HEK293 (cell line): Measurements from ENCODE around the gene RBFOX2.

Experiments
- CTCF ChIA-PET: fragments of 350-600 bp; formaldehyde crosslinking; extraction: SDS; loops from one replicate; lab custom pipeline; 2021; ENCODE audit warnings: antibody characterized with exemption; lab: Yijun Ruan, JAX
- POLR2A ChIA-PET: fragments of 300-600 bp; formaldehyde crosslinking; extraction: SDS; loops from one replicate; lab custom pipeline; 2020; ENCODE audit warnings: antibody characterized with exemption, inconsistent platforms; lab: Yijun Ruan, JAX
- H3K27ac ChIP-seq: fragments of 200-500 bp; sonication (Bioruptor generic); 2 replicates; pipeline ENCODE4 v1.5.1; 2014; ENCODE audit warnings: low read depth, low read length, control low read depth, inconsistent platforms; ENCODE audit errors: extremely low read depth
- H3K36me3 ChIP-seq, 2 experiments: fragments of 200-500 bp in 1 of 2; sonication (Bioruptor generic) in 1 of 2; 1 replicate in 1 of 2; 2 replicates in 1 of 2; pipeline ENCODE4 v1.5.1; 2014 to 2017; ENCODE audit warnings: inconsistent platforms in 2 of 2, low read length in 2 of 2; ENCODE audit not compliant: control insufficient read depth in 2 of 2, insufficient read depth in 1 of 2
- H3K4me1 ChIP-seq: fragments of 200-500 bp; sonication (Bioruptor generic); 2 replicates; pipeline ENCODE4 v1.5.1; 2014; ENCODE audit warnings: mild to moderate bottlenecking, low read length, inconsistent platforms; ENCODE audit not compliant: control insufficient read depth, insufficient read depth
- H3K4me3 ChIP-seq: 2 replicates; pipeline ENCODE4 v1.5.1; 2011; ENCODE audit warnings: low read depth, mild to moderate bottlenecking, control low read depth, low read length, moderate library complexity
- H3K9me3 ChIP-seq: fragments of 200-500 bp; sonication (Bioruptor generic); 2 replicates; pipeline ENCODE4 v1.5.1; 2014; ENCODE audit warnings: low read depth, low read length, inconsistent platforms; ENCODE audit not compliant: control insufficient read depth, insufficient read depth
- BCL6B ChIP-seq: fragments of 450-650 bp; formaldehyde crosslinking; IDR thresholded peaks from 2 replicates; pipeline ENCODE4 v1.5.1; 2017; ENCODE audit warnings: missing biosample characterization, missing genetic modification characterization
- GFI1B ChIP-seq: fragments of 450-650 bp; formaldehyde crosslinking; IDR thresholded peaks from 2 replicates; pipeline ENCODE4 v1.5.1; 2016; ENCODE audit warnings: missing biosample characterization, missing genetic modification characterization
- GLIS1 ChIP-seq: fragments of 450-650 bp; formaldehyde crosslinking; IDR thresholded peaks from 2 replicates; pipeline ENCODE4 v1.5.1; 2016; ENCODE audit warnings: missing biosample characterization, missing genetic modification characterization
- HOXA7 ChIP-seq: sonication (generic); formaldehyde crosslinking; IDR thresholded peaks from 2 replicates; pipeline ENCODE4 v1.8.1; 2022; ENCODE audit warnings: missing genetic modification reagents, borderline replicate concordance
- HOXC10 ChIP-seq: sonication (generic); formaldehyde crosslinking; IDR thresholded peaks from 2 replicates; pipeline ENCODE4 v1.8.1; 2023; ENCODE audit warnings: mild to moderate bottlenecking, missing genetic modification reagents
- IKZF3 ChIP-seq: fragments of 450-650 bp; IDR thresholded peaks from 2 replicates; pipeline ENCODE4 v1.5.0; 2018; ENCODE audit warnings: missing biosample characterization, mild to moderate bottlenecking, missing genetic modification characterization, moderate library complexity
- KLF1 ChIP-seq: fragments of 450-650 bp; formaldehyde crosslinking; IDR thresholded peaks from 2 replicates; pipeline ENCODE4 v1.5.1; 2016; ENCODE audit warnings: missing biosample characterization, missing genetic modification characterization
- KLF10 ChIP-seq: fragments of 450-650 bp; IDR thresholded peaks from 2 replicates; pipeline ENCODE4 v1.5.1; 2018; ENCODE audit warnings: missing biosample characterization, mild to moderate bottlenecking, missing genetic modification characterization
- SALL2 ChIP-seq: fragments of 450-650 bp; formaldehyde crosslinking; IDR thresholded peaks from 2 replicates; pipeline ENCODE4 v1.5.0; 2017; ENCODE audit warnings: missing biosample characterization, mild to moderate bottlenecking, missing genetic modification characterization, borderline replicate concordance
- ZBTB11 ChIP-seq: fragments of 450-650 bp; formaldehyde crosslinking; conservative IDR thresholded peaks from 2 replicates; pipeline ENCODE4 v1.5.1; 2016; ENCODE audit warnings: low read depth, missing biosample characterization, missing genetic modification characterization
- ZBTB21 ChIP-seq: fragments of 450-650 bp; formaldehyde crosslinking; IDR thresholded peaks from 2 replicates; pipeline ENCODE4 v1.5.1; 2017; ENCODE audit warnings: missing biosample characterization, missing genetic modification characterization
- ZIC2 ChIP-seq: fragments of 450-650 bp; formaldehyde crosslinking; IDR thresholded peaks from 2 replicates; pipeline ENCODE4 v1.5.1; 2016; ENCODE audit warnings: missing biosample characterization, missing genetic modification characterization
- ZNF112 ChIP-seq: fragments of 450-650 bp; formaldehyde crosslinking; IDR thresholded peaks from 2 replicates; pipeline ENCODE4 v1.5.0; 2017; ENCODE audit warnings: missing biosample characterization, missing genetic modification characterization
- ZNF146 ChIP-seq: fragments of 450-650 bp; formaldehyde crosslinking; IDR thresholded peaks from 2 replicates; pipeline ENCODE4 v1.5.1; 2016; ENCODE audit warnings: missing biosample characterization, missing genetic modification characterization
- ZNF223 ChIP-seq: fragments of 450-650 bp; formaldehyde crosslinking; IDR thresholded peaks from 2 replicates; pipeline ENCODE4 v1.5.1; 2016; ENCODE audit warnings: missing biosample characterization, missing genetic modification characterization
- ZNF248 ChIP-seq: fragments of 450-650 bp; formaldehyde crosslinking; IDR thresholded peaks from 2 replicates; pipeline ENCODE4 v1.5.1; 2017; ENCODE audit warnings: missing biosample characterization, missing genetic modification characterization
- ZNF548 ChIP-seq: fragments of 450-650 bp; formaldehyde crosslinking; IDR thresholded peaks from 2 replicates; pipeline ENCODE4 v1.5.1; 2016; ENCODE audit warnings: missing biosample characterization, missing genetic modification characterization
- ZNF561 ChIP-seq: fragments of 450-650 bp; IDR thresholded peaks from 2 replicates; pipeline ENCODE4 v1.5.1; 2018; ENCODE audit warnings: missing biosample characterization, missing genetic modification characterization, borderline replicate concordance
- ZNF645 ChIP-seq: fragments of 450-650 bp; formaldehyde crosslinking; IDR thresholded peaks from 2 replicates; pipeline ENCODE4; 2016; ENCODE audit warnings: missing biosample characterization, missing genetic modification characterization
- ZNF664 ChIP-seq: fragments of 450-650 bp; formaldehyde crosslinking; IDR thresholded peaks from 2 replicates; pipeline ENCODE4 v1.5.1; 2016; ENCODE audit warnings: missing biosample characterization, missing genetic modification characterization
- ZNF670 ChIP-seq: fragments of 450-650 bp; formaldehyde crosslinking; IDR thresholded peaks from 2 replicates; pipeline ENCODE4 v1.5.1; 2016; ENCODE audit warnings: missing biosample characterization, missing genetic modification characterization, low read depth
- TF ChIP-seq, protein P1 (sequence below): fragments of 450-650 bp; formaldehyde crosslinking; IDR thresholded peaks from 2 replicates; pipeline ENCODE4 v1.5.1; 2016; ENCODE audit warnings: missing biosample characterization, missing genetic modification characterization
- TF ChIP-seq, protein P2 (sequence below): fragments of 450-650 bp; formaldehyde crosslinking; optimal IDR thresholded peaks from 2 replicates; pipeline ENCODE3; 2016; ENCODE audit warnings: missing biosample characterization, mild to moderate bottlenecking, missing genetic modification characterization

Gene RBFOX2

GRCh38 chr22:35729309-35729698 is 299.3 kb downstream of the RBFOX2 start:
- TF ChIP-seq ZNF645 = no peak
- no peak for TF ChIP-seq ZNF548 (tag by site-specific recombination)
- TF ChIP-seq ZNF561 = no peak
- TF ChIP-seq, protein P1, sequence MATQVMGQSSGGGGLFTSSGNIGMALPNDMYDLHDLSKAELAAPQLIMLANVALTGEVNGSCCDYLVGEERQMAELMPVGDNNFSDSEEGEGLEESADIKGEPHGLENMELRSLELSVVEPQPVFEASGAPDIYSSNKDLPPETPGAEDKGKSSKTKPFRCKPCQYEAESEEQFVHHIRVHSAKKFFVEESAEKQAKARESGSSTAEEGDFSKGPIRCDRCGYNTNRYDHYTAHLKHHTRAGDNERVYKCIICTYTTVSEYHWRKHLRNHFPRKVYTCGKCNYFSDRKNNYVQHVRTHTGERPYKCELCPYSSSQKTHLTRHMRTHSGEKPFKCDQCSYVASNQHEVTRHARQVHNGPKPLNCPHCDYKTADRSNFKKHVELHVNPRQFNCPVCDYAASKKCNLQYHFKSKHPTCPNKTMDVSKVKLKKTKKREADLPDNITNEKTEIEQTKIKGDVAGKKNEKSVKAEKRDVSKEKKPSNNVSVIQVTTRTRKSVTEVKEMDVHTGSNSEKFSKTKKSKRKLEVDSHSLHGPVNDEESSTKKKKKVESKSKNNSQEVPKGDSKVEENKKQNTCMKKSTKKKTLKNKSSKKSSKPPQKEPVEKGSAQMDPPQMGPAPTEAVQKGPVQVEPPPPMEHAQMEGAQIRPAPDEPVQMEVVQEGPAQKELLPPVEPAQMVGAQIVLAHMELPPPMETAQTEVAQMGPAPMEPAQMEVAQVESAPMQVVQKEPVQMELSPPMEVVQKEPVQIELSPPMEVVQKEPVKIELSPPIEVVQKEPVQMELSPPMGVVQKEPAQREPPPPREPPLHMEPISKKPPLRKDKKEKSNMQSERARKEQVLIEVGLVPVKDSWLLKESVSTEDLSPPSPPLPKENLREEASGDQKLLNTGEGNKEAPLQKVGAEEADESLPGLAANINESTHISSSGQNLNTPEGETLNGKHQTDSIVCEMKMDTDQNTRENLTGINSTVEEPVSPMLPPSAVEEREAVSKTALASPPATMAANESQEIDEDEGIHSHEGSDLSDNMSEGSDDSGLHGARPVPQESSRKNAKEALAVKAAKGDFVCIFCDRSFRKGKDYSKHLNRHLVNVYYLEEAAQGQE (tag by site-specific recombination) = no peak
- TF ChIP-seq ZBTB11 (tag by site-specific recombination) = no peak
- TF ChIP-seq ZIC2 (tag by site-specific recombination) = no peak
- no peak for TF ChIP-seq SALL2 (tag by site-specific recombination)
- no peak for TF ChIP-seq ZNF664 (tag by site-specific recombination)
- no peak for TF ChIP-seq ZNF670 (tag by site-specific recombination)
- TF ChIP-seq KLF1 (tag by site-specific recombination) = no peak
- no peak for TF ChIP-seq GLIS1 (tag by site-specific recombination)
- no peak for TF ChIP-seq ZBTB21 (tag by site-specific recombination)
- TF ChIP-seq GFI1B (tag by site-specific recombination) = no peak
- no peak for TF ChIP-seq HOXA7 (CRISPR knock-in tag)
- TF ChIP-seq ZNF112 = no peak
- TF ChIP-seq, protein P2, sequence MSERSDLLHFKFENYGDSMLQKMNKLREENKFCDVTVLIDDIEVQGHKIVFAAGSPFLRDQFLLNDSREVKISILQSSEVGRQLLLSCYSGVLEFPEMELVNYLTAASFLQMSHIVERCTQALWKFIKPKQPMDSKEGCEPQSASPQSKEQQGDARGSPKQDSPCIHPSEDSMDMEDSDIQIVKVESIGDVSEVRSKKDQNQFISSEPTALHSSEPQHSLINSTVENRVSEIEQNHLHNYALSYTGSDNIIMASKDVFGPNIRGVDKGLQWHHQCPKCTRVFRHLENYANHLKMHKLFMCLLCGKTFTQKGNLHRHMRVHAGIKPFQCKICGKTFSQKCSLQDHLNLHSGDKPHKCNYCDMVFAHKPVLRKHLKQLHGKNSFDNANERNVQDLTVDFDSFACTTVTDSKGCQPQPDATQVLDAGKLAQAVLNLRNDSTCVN (tag by site-specific recombination) = no peak
- CTCF ChIA-PET = interaction anchor here (1.6 kb wide), 1 partner anchor 337 kb away, joined by 3 read pairs; no protein-coding TSS in a partner anchor
- no peak overlapping the region for H3K4me3 ChIP-seq
- POLR2A ChIA-PET = no interaction called here
- no peaks in the 10 kb centered on the region for H3K9me3 ChIP-seq
- H3K36me3 ChIP-seq = no peaks in the 10 kb centered on the region
- no peak overlapping the region for H3K27ac ChIP-seq
- no peaks in the 10 kb centered on the region for H3K4me1 ChIP-seq

DNA sequence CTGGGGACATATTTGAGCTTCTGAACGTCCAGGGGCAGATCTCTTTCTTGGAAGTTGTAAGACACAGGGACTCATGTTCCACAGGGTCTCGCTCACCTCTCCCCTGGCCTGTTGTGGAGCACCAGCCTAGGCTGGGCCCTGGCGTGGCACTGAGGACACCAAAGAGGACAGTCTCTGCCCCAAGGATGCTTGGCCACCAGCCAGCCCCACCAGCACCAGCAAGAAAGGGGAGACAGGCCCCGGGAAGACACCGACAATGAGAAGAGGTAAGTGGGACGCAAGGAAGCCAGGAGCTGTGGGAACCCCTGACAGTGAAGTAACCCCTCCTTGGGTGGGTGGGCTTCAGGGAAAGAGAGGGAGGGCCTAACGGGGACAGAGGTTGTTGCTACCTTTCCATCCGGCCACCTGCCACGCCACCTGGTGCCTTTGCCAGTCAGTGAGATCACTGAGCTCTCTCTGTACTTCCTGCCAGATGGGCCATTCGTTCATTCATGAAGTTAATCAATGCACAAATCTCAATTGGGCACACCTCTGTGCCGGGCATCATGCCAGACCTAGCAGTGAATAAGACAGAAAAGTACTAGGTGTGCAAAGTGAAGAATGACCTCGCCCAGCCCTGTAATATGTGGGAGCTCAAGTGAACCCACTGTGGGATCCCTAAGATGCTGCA is 299.9 kb downstream of the RBFOX2 start:
- H3K27ac ChIP-seq = no peak overlapping the region
- no peaks in the 10 kb centered on the region for H3K9me3 ChIP-seq
- TF ChIP-seq ZNF223 = no peak
- no peak for TF ChIP-seq ZNF146 (tag by site-specific recombination)
- TF ChIP-seq HOXC10 (CRISPR knock-in tag) = no peak
- no peak for TF ChIP-seq KLF10 (tag by site-specific recombination)
- TF ChIP-seq ZNF248 (tag by site-specific recombination) = no peak
- TF ChIP-seq BCL6B = no peak
- TF ChIP-seq IKZF3 (tag by site-specific recombination) = no peak
- H3K36me3 ChIP-seq = no peaks in the 10 kb centered on the region
- no peak overlapping the region for H3K4me3 ChIP-seq
- ChIA-PET POLR2A (no interaction called here), CTCF (interaction anchor here (0.7 to 1.6 kb wide), 2 partner anchors 337 to 396 kb away, joined by 3 read pairs; no protein-coding TSS in a partner anchor)
- H3K4me1 ChIP-seq = no peaks in the 10 kb centered on the region
